GM12878 (cell line): ENCODE data around the gene TMEM209. TPM values are rescaled to one million over a fixed set of nuclear protein-coding genes. Genes with fewer than 3 reads are reported as not detected.

ENCODE experiments used
- ATAC-seq: fragments of 200-7000 bp; cut with Tn5 transposase; 3 replicates; pipeline ENCODE4 v1.9.1; 2020; ENCODE audit warnings: mild to moderate bottlenecking, moderate library complexity
- BruUV-seq: library from RNA; stranded (reverse); fragments of 400-500 nt; replicated peaks from 2 replicates; lab custom pipeline; 2021; lab: Mats Ljungman, UMichigan
- CTCF ChIA-PET: fragments of 300-600 bp; sonication (Branson Sonifier 250); formaldehyde crosslinking; extraction: SDS; loops from one replicate; lab custom pipeline; 2021; ENCODE audit warnings: inconsistent platforms; lab: Yijun Ruan, JAX
- POLR2A ChIA-PET: fragments of 350-600 bp; formaldehyde crosslinking; extraction: SDS; loops from one replicate; lab custom pipeline; 2021; ENCODE audit warnings: inconsistent platforms; lab: Charles Lee
- RAD21 ChIA-PET: fragments of 300-600 bp; sonication (Branson Sonifier 250); formaldehyde crosslinking; loops from one replicate; lab custom pipeline; 2023; ENCODE audit warnings: antibody characterized with exemption; ENCODE audit not compliant: unreplicated experiment; lab: Charles Lee
- SMC1A ChIA-PET: fragments of 300-600 bp; sonication (Branson Sonifier 250); formaldehyde crosslinking; loops from one replicate; lab custom pipeline; 2023; ENCODE audit not compliant: unreplicated experiment, uncharacterized antibody; lab: Charles Lee
- DNase-seq: peaks from one replicate; pipeline ENCODE4 v3.0.0-alpha.2; 2011; ENCODE audit warnings: low read depth, low spot score
- FAIRE-seq: peaks from 3 replicates; lab custom pipeline; 2011; peaks lifted over from hg19 to GRCh38; lab: Jason Lieb, UNC
- H2AFZ ChIP-seq: 2 replicates; pipeline ENCODE4 v1.6.0; 2011; ENCODE audit warnings: low read depth, low read length, control low read depth; ENCODE audit not compliant: control insufficient read depth
- H3K27ac ChIP-seq: 2 replicates; pipeline ENCODE4 v1.5.1; 2011; ENCODE audit warnings: control low read depth; ENCODE audit not compliant: control insufficient read depth, insufficient read depth
- H3K27me3 ChIP-seq, 2 experiments: replicated peaks in 1 of 2; 2 replicates each; pipeline versions ENCODE4 v1.6.0 to v1.6.1; 2011; ENCODE audit warnings: low read length in 1 of 2; ENCODE audit not compliant: control insufficient read depth in 2 of 2, insufficient read depth in 2 of 2
- H3K36me3 ChIP-seq, 2 experiments: 2 replicates each; pipeline ENCODE4 v1.5.1; 2011; ENCODE audit warnings: low read length in 1 of 2; ENCODE audit not compliant: control insufficient read depth in 2 of 2, insufficient read depth in 2 of 2
- H3K4me1 ChIP-seq: 2 replicates; pipeline ENCODE4 v1.6.1; 2011; ENCODE audit warnings: mild to moderate bottlenecking, low read length, moderate library complexity, mixed read lengths; ENCODE audit not compliant: control insufficient read depth, insufficient read depth
- H3K4me2 ChIP-seq: 2 replicates; pipeline ENCODE4 v1.6.0; 2011; ENCODE audit warnings: control low read depth; ENCODE audit not compliant: control insufficient read depth, insufficient read depth
- H3K4me3 ChIP-seq: fragments of 200-600 bp; sonication (generic); 2 replicates; pipeline ENCODE4 v1.5.1; 2016
- H3K79me2 ChIP-seq: 2 replicates; pipeline ENCODE4 v1.6.0; 2011; ENCODE audit warnings: low read length; ENCODE audit not compliant: control insufficient read depth, insufficient read depth
- H3K9ac ChIP-seq: 2 replicates; pipeline ENCODE4 v1.8.0; 2011; ENCODE audit warnings: low read length, control low read depth, mixed read lengths; ENCODE audit not compliant: control insufficient read depth, insufficient read depth
- H3K9me3 ChIP-seq: replicated peaks from 3 replicates; pipeline ENCODE4 v1.5.1; 2011; ENCODE audit warnings: mild to moderate bottlenecking, low read length; ENCODE audit not compliant: control insufficient read depth, insufficient read depth
- H4K20me1 ChIP-seq: 2 replicates; pipeline ENCODE4 v1.6.0; 2011; ENCODE audit not compliant: control insufficient read depth, insufficient read depth
- BHLHE40 ChIP-seq, 2 experiments: fragments of 450-650 bp in 1 of 2; IDR thresholded peaks; 2 replicates each; pipeline ENCODE4 v1.6.1; 2011 to 2017; ENCODE audit warnings: low read depth in 2 of 2, borderline replicate concordance in 1 of 2, improper control_type of control experiment in 1 of 2, low read length in 1 of 2, mild to moderate bottlenecking in 1 of 2
- CBX3 ChIP-seq: fragments of 200-600 bp; sonication (generic); IDR thresholded peaks from 2 replicates; pipeline ENCODE4 v1.6.1; 2016; ENCODE audit warnings: low read depth, borderline replicate concordance
- EGR1 ChIP-seq, 2 experiments: IDR thresholded peaks; 1 replicate in 1 of 2; 2 replicates in 1 of 2; pipeline ENCODE4 v1.6.1; 2011 to 2012; ENCODE audit warnings: low read depth in 2 of 2, low read length in 2 of 2, borderline replicate concordance in 1 of 2, mild to moderate bottlenecking in 1 of 2, moderate library complexity in 1 of 2
- FOXM1 ChIP-seq: IDR thresholded peaks from 2 replicates; pipeline ENCODE4 v1.6.1; 2012; ENCODE audit warnings: low read depth, mild to moderate bottlenecking, inconsistent platforms, low read length, moderate library complexity
- WGBS: methylation state at CpG from one replicate; pipeline ENCODE4 v1.1.6; 2016; ENCODE audit warnings: low lambda C conversion rate; ENCODE audit not compliant: insufficient replicate concordance, insufficient coverage; ENCODE audit errors: missing lambda C conversion rate; 5-methylcytosine and 5-hydroxymethylcytosine counted together
- in situ Hi-C: fragments of 300-500 bp; cut with MboI; formaldehyde crosslinking; loops from 9 replicates; pipeline ENCODE4 v1.14.3; 2018; ENCODE audit warnings: mixed read lengths
- intact Hi-C: fragments of 100-400 bp; cut with micrococcal nuclease; formaldehyde crosslinking; loops from one replicate; pipeline ENCODE4 v1.14.2; 2022; ENCODE audit not compliant: unreplicated experiment
- polyA plus RNA-seq, 11 experiments: library from polyadenylated mRNA; depleted of rRNA in 4 of 11; unstranded in 6 of 11; stranded (reverse) in 5 of 11; fragments of >200 nt; fragmentation: Nextera tagmentation in 4 of 11; fragmentation: Illumina TruSeq in 1 of 11; extraction: Ambion mirVana in 4 of 11; extraction: Trizol in 1 of 11; gene quantifications; 1 replicate in 1 of 11; 2 replicates in 10 of 11; pipeline versions ENCODE4 v1.2.1 to v1.2.3, GENCODE V29; 2011 to 2016; ENCODE audit warnings: inconsistent platforms in 2 of 11, missing spikeins in 2 of 11, low read depth in 1 of 11
- total RNA-seq, 4 experiments: library from RNA; depleted of rRNA in 3 of 4; stranded (reverse); fragments of >200 nt in 3 of 4; fragmentation: Illumina TruSeq in 1 of 4; extraction: Trizol in 1 of 4; gene quantifications; 2 replicates each; pipeline versions ENCODE4 v1.2.1 to v1.2.3, GENCODE V29; 2013 to 2021
- TF ChIP-seq, protein P1 (sequence below): IDR thresholded peaks from 2 replicates; pipeline ENCODE4 v1.6.1; 2012; ENCODE audit warnings: low read length, inconsistent platforms
- TF ChIP-seq, protein P2 (sequence below): fragments of 450-650 bp; IDR thresholded peaks from 2 replicates; pipeline ENCODE4 v1.6.1; 2016; ENCODE audit warnings: mild to moderate bottlenecking, moderate library complexity, borderline replicate concordance

TMEM209 gene
- total and polyA plus RNA-seq, 10 of the 15 experiments (the other 5 are each of a cell fraction or from before 2014, with no cell fraction given), result 22.1 to 41.2 (median 35.1) TPM

DNA sequence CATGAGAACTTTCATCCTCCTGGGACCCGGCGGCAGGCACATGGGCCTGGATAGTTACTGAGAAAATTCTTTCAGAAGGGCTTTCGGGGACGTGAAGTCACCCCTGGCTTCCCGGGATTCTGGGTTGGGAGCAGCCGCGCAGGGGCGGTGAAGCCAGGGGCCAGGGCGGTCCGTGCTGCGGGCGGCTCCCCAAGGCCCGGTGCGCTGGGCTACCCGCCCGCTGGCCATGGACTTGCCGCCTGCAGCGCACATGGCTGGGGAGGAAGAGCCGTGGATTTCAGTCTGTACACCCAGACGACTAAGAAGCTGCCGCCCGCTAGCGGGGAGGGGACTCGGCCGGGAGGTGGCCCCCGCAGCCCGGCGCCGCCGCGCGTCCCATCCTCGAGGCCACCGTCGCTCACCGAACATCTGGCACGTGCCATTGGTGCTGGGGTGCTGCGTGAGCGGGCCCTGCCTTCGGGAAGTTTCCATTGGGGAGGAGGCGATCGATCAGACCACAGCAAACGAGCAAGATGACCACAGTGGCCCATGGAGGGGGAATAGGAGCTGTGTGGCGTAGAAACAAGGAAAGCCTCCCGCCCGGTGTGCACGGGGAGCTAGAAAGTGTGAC lies 64.5 kb downstream of the TMEM209 start:
- Histone ChIP-seq H3K9ac (peak overlapping the region; percentile 71), H3K4me1 (peaks cover 24% of the 10 kb centered on the region), H3K4me2 (peak overlapping the region; percentile 77), H3K9me3 (no peaks in the 10 kb centered on the region), H3K27ac (peak overlapping the region; percentile 48), H3K79me2 (no peaks in the 10 kb centered on the region), H3K27me3 (no peaks in the 10 kb centered on the region), H3K4me3 (peak overlapping the region; percentile 47; the same call in 1 of the 2 replicates), H2AFZ (peak overlapping the region; percentile 77), H4K20me1 (no peaks in the 10 kb centered on the region), H3K36me3 (peaks cover 0 to 5% of the 10 kb centered on the region in 2 experiments; a peak in 2 of 4 replicates)
- SMC1A ChIA-PET, result no interaction called here
- in situ Hi-C loops (no loop called here), intact Hi-C loops (no loop called here)
- POLR2A ChIA-PET, result interaction anchor here (0.6 kb wide), 1 partner anchor 23 kb away, joined by 3 read pairs; no protein-coding TSS in a partner anchor
- RAD21 ChIA-PET, result no interaction called here
- TF ChIP-seq, protein P1, sequence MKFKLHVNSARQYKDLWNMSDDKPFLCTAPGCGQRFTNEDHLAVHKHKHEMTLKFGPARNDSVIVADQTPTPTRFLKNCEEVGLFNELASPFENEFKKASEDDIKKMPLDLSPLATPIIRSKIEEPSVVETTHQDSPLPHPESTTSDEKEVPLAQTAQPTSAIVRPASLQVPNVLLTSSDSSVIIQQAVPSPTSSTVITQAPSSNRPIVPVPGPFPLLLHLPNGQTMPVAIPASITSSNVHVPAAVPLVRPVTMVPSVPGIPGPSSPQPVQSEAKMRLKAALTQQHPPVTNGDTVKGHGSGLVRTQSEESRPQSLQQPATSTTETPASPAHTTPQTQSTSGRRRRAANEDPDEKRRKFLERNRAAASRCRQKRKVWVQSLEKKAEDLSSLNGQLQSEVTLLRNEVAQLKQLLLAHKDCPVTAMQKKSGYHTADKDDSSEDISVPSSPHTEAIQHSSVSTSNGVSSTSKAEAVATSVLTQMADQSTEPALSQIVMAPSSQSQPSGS, result no peak
- TF ChIP-seq FOXM1 (no peak), BHLHE40 (IDR thresholded peaks at IDR 0.05; ENCODE audit: borderline replicate concordance in 1 of 2, low read depth in 2 of 2, low read length in 1 of 2) (peak in 1 of 2 experiments; percentile 25; a peak in 1 of 4 replicates), CBX3 (no peak), EGR1 (IDR thresholded peaks at IDR 0.05; ENCODE audit: borderline replicate concordance in 1 of 2, low read depth in 2 of 2, low read length in 2 of 2) (no peak)
- TF ChIP-seq, protein P2, sequence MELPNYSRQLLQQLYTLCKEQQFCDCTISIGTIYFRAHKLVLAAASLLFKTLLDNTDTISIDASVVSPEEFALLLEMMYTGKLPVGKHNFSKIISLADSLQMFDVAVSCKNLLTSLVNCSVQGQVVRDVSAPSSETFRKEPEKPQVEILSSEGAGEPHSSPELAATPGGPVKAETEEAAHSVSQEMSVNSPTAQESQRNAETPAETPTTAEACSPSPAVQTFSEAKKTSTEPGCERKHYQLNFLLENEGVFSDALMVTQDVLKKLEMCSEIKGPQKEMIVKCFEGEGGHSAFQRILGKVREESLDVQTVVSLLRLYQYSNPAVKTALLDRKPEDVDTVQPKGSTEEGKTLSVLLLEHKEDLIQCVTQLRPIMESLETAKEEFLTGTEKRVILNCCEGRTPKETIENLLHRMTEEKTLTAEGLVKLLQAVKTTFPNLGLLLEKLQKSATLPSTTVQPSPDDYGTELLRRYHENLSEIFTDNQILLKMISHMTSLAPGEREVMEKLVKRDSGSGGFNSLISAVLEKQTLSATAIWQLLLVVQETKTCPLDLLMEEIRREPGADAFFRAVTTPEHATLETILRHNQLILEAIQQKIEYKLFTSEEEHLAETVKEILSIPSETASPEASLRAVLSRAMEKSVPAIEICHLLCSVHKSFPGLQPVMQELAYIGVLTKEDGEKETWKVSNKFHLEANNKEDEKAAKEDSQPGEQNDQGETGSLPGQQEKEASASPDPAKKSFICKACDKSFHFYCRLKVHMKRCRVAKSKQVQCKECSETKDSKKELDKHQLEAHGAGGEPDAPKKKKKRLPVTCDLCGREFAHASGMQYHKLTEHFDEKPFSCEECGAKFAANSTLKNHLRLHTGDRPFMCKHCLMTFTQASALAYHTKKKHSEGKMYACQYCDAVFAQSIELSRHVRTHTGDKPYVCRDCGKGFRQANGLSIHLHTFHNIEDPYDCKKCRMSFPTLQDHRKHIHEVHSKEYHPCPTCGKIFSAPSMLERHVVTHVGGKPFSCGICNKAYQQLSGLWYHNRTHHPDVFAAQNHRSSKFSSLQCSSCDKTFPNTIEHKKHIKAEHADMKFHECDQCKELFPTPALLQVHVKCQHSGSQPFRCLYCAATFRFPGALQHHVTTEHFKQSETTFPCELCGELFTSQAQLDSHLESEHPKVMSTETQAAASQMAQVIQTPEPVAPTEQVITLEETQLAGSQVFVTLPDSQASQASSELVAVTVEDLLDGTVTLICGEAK, result no peak
- 87% methylated on average over 33 of the region's 47 CpGs for WGBS
- FAIRE-seq, result no peak
- ATAC-seq, result no peak
- BruUV-seq, result no TSS peak
- no peak for DNase-seq
- CTCF ChIA-PET, result no interaction called here
